HG03571 (cell line): Measurements from ENCODE around the gene LAMA4.

ENCODE experiments used
- ATAC-seq: cut with Tn5 transposase; IDR thresholded peaks from one replicate; pipeline ENCODE4 v1.9.1; 2021; ENCODE audit not compliant: unreplicated experiment

Gene LAMA4

GRCh38 chr6:112153926-112154607 is 100.3 kb downstream of the LAMA4 start:
- ATAC-seq: no peak

- ATAC-seq: no peak
Observed at GRCh38 chr6:112150363-112150762, 104.0 kb downstream of the LAMA4 start.

GRCh38 chr6:112149719-112150263 is 104.6 kb downstream of the LAMA4 start:
- no peak for ATAC-seq

GRCh38 chr6:112149236-112149635 is 105.1 kb downstream of the LAMA4 start:
- no peak for ATAC-seq

GRCh38 chr6:112148103-112148502 is 106.3 kb downstream of the LAMA4 start:
- no peak for ATAC-seq

GRCh38 chr6:112145080-112145573 is 109.2 kb downstream of the LAMA4 start:
- ATAC-seq: no peak

- ATAC-seq: no peak
Observed at GRCh38 chr6:112144145-112144926, 110.0 kb downstream of the LAMA4 start.

GRCh38 chr6:112141707-112142106 is 112.7 kb downstream of the LAMA4 start:
- ATAC-seq: no peak

- ATAC-seq: no peak
Observed at GRCh38 chr6:112139052-112139451, 115.3 kb downstream of the LAMA4 start.

GRCh38 chr6:112130878-112131277 is 123.5 kb downstream of the LAMA4 start:
- ATAC-seq: no peak

- no peak for ATAC-seq
Observed at GRCh38 chr6:112128208-112128607, 126.2 kb downstream of the LAMA4 start.

- ATAC-seq: no peak
Observed at GRCh38 chr6:112123982-112124381, 130.4 kb downstream of the LAMA4 start.

- no peak for ATAC-seq
Observed at GRCh38 chr6:112122756-112123155, 131.6 kb downstream of the LAMA4 start.

GRCh38 chr6:112118034-112118433 is 136.3 kb downstream of the LAMA4 start:
- no peak for ATAC-seq

GRCh38 chr6:112117554-112117953 is 136.8 kb downstream of the LAMA4 start:
- no peak for ATAC-seq

GRCh38 chr6:112116221-112116620 is 138.1 kb downstream of the LAMA4 start:
- no peak for ATAC-seq

- no peak for ATAC-seq
Observed at GRCh38 chr6:112114577-112115223, 139.7 kb downstream of the LAMA4 start.

- ATAC-seq: no peak
Observed at GRCh38 chr6:112113918-112114317, 140.4 kb downstream of the LAMA4 start.

GRCh38 chr6:112113431-112113830 is 140.9 kb downstream of the LAMA4 start:
- no peak for ATAC-seq

GRCh38 chr6:112109262-112109661 is 145.1 kb downstream of the LAMA4 start:
- ATAC-seq: no peak

- no peak for ATAC-seq
Observed at GRCh38 chr6:112106562-112106961, 147.8 kb downstream of the LAMA4 start.
